DND-41 (cell line): Measurements from ENCODE around the gene TCF7L2.

Experiments
- EZH2 ChIP-seq: IDR thresholded peaks from 3 replicates; pipeline ENCODE4 v1.6.1; 2012; ENCODE audit warnings: borderline replicate concordance, low read depth, mild to moderate bottlenecking, moderate library complexity, low read length, inconsistent platforms; ENCODE audit not compliant: severe bottlenecking
- TF ChIP-seq, protein P1 (sequence below): IDR thresholded peaks from 2 replicates; pipeline ENCODE4 v1.5.1; 2012; ENCODE audit warnings: borderline replicate concordance, low read length, moderate library complexity, mild to moderate bottlenecking; ENCODE audit not compliant: poor library complexity, severe bottlenecking; ENCODE audit errors: extremely low read depth

DNA sequence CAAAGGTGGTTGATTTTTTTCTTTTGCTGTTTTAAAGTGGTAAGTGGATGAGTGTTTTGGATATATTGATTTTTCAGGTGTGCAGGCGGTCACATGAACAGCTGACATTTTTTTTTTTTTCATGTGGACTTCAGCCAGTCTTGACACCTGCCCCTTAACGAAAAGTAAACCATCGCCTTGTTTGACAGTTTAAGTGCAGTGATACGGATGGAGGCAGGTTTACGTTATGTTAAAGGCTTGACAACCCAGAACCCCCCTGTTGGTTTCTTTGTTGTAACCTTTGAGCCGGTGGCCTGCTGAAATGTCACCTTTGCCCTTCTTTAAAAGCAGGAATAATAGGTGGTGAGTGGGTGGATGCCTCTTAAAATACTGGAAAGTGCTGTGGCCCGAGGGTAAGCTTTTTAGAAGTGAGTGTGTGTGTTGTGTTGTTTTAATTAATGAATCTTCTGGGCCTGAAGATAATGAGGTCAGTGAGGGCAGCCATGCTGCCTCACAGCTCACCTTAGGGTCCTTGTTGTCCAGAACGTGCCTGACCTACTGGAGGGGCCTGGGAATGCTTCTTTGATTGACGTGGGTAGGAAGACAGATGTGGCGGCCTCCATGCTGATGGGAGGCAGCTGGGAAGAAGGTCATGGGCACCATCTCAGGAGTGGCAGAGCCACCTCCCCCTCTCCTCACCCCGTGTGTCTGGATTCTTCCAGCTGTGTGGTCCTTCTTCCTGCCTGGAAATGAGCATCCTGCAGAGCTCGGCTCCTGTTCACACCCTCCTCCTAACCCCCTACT is 69.8 kb downstream of the TCF7L2 start:
- TF ChIP-seq, protein P1, sequence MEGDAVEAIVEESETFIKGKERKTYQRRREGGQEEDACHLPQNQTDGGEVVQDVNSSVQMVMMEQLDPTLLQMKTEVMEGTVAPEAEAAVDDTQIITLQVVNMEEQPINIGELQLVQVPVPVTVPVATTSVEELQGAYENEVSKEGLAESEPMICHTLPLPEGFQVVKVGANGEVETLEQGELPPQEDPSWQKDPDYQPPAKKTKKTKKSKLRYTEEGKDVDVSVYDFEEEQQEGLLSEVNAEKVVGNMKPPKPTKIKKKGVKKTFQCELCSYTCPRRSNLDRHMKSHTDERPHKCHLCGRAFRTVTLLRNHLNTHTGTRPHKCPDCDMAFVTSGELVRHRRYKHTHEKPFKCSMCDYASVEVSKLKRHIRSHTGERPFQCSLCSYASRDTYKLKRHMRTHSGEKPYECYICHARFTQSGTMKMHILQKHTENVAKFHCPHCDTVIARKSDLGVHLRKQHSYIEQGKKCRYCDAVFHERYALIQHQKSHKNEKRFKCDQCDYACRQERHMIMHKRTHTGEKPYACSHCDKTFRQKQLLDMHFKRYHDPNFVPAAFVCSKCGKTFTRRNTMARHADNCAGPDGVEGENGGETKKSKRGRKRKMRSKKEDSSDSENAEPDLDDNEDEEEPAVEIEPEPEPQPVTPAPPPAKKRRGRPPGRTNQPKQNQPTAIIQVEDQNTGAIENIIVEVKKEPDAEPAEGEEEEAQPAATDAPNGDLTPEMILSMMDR = no peak
- no peak for TF ChIP-seq EZH2
